Measurements from ENCODE around the gene IL16. TPM values are rescaled to one million over a fixed set of nuclear protein-coding genes. Genes with fewer than 3 reads are reported as not detected.
"Not testable (repeated sequence)": the region's sequence is repeated elsewhere in the genome, so short reads cannot be mapped to it uniquely, and the experiment has no call there.

The IL16 gene
- total RNA-seq, 2 experiments from 2014 or later: 240 to 243 TPM

DNA sequence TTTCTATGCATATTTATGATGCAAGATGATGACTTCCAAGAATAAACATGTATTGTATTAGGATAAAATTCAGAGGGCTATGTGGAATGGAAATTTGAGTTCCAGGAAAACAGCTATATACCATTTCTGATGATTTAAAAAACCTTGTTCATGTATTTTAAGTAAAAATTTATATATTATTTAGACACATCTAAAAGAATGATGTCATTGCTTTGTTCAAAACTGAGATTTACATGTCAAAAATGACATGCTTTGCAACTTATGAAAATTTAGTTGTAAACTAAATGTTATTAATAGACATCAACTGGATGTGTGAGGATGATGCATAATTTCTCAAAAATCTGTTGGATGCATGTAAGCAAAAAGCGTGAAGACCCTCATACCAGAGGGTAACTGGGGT lies 125.0 kb downstream of the IL16 start:
- Mint-ChIP-seq H3K9me3 (ENCODE audit: insufficient read depth) (no peaks in the 10 kb centered on the region), H3K27me3 (ENCODE audit: low read depth) (no peaks in the 10 kb centered on the region), H3K4me1 (ENCODE audit: low read depth) (peaks cover 30% of the 10 kb centered on the region), H3K4me3 (no peak overlapping the region), H3K27ac (no peak overlapping the region), H3K36me3 (ENCODE audit: low read depth) (peaks cover 33% of the 10 kb centered on the region)
- ATAC-seq (no peak), DNase-seq (no peak)
- POLR2A ChIA-PET: interaction anchor here (0.6 to 4.7 kb wide), 2 partner anchors 12 to 331 kb away, joined by 3 to 36 read pairs; no protein-coding TSS in a partner anchor
- CTCF ChIA-PET: interaction anchor here (1.3 to 4.1 kb wide), 2 partner anchors 46 to 56 kb away, joined by 3 to 24 read pairs; no protein-coding TSS in a partner anchor

DNA sequence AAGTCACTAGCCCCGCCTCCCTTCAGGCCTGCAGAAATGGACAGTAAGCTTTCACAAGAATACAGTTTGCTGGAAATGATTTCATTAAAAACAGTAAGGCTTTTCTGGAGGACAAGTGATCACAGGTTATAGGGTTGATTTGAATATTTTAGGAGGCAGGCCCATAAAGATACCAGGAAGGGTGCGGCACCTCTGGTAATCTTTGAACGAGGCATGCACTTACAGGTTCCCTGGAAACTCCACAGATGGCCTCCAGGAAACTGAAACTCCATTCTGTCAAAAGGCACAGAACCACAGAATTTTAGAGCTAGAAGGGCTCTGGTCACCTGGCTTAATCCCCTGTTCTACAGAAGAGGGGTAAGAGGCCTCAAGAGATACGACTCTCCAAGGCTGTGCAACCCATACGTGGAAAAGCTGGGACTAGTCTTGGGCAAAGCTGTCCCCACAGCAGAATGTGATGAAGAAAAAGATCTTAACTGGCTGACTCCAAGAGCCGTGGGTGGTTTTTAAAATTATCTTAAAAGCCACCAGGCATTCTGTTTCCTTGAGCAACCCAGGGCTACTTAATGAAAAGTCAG lies 126.1 kb downstream of the IL16 start:
- DNase-seq (no peak), ATAC-seq (no peak)
- ChIA-PET CTCF (interaction anchor here (4.1 kb wide), 1 partner anchor 57 kb away, joined by 24 read pairs; no protein-coding TSS in a partner anchor), POLR2A (interaction anchor here (4.7 kb wide), 1 partner anchor 13 kb away, joined by 36 read pairs; no protein-coding TSS in a partner anchor)
- peak overlapping the region; percentile 45 for H3K4me3 Mint-ChIP-seq
- no peaks in the 10 kb centered on the region for H3K9me3 Mint-ChIP-seq (ENCODE audit: insufficient read depth)
- peaks cover 39% of the 10 kb centered on the region for H3K4me1 Mint-ChIP-seq (ENCODE audit: low read depth)
- no peak overlapping the region for H3K27ac Mint-ChIP-seq
- peaks cover 25% of the 10 kb centered on the region for H3K36me3 Mint-ChIP-seq (ENCODE audit: low read depth)
- no peaks in the 10 kb centered on the region for H3K27me3 Mint-ChIP-seq (ENCODE audit: low read depth)

DNA sequence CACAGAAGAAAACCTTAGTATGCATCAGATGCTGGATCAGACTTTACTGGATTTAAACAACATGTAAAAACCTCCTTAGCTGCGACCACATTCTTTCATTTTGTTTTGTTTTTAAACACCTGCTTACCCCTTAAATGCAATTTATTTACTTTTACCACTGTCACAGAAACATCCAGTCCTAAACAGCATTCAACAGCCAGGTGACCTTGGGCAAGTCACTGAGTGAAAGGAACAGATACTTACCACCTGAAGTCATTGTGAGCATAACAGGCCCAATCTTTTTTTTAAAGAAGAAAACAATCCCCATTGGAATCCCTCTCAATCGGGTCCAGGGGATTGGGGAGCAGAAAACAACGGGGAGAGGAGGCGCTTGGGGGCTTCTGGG lies 126.9 kb downstream of the IL16 start:
- DNase-seq (no peak), ATAC-seq (peak; percentile 0)
- Mint-ChIP-seq H3K9me3 (ENCODE audit: insufficient read depth) (no peaks in the 10 kb centered on the region), H3K27me3 (ENCODE audit: low read depth) (no peaks in the 10 kb centered on the region), H3K36me3 (ENCODE audit: low read depth) (peaks cover 22% of the 10 kb centered on the region), H3K4me3 (peak overlapping the region; percentile 100), H3K4me1 (ENCODE audit: low read depth) (peaks cover 39% of the 10 kb centered on the region), H3K27ac (peak overlapping the region; percentile 94)
- POLR2A ChIA-PET: interaction anchor here (0.6 to 4.7 kb wide), 6 partner anchors 14 to 49 kb away, joined by 3 to 36 read pairs (median 4); no protein-coding TSS in a partner anchor
- CTCF ChIA-PET: interaction anchor here (0.6 to 4.1 kb wide), 12 partner anchors 13 to 57 kb away, joined by 3 to 24 read pairs (median 4); no protein-coding TSS in a partner anchor

DNA sequence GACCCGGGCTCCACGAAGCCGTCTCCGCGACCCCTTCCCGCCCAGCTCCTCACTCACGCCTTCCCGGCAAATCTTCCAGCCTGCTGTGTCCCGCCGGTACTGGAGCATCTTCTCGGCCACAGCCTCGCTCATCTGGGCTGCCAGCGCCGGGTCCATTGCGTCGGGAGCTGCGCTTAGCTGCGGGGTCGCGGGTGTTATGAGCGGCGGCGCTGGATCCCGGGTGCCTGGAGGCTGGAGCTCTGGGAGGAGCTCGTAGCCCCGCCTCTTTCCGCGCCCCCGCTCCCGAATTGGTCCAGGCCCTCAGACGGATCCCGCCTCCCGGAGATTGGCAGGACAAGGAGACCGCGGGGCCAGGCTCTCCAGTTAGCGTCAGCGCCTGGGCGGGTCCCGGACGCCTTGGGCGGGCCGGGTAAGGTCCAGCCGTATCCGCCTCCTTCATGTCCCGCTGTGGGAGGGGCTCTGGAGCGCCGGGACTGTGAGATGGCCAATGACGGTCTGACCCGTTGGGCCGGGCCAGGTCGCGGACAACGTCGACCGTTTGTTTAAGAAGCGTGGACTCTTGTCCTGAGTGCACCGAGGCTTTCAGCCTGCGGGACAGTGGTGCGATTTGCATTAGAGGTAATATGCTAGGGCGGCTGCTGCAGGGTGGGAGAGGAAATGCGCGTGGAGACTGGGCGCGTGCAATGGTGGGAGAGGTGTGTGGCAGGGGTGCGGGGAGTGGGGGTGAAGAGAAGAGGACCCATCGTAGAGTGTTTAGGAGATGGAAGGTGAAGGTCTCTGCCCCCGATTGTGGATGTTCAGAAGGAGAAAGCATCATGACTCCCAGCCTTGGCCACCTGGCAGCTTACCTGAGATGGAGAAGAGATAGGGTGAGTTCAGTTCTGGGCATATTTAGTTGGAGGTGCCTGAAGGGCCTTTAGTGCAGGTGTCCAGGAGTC lies 127.5 kb downstream of the IL16 start, which contains the start of gene STARD5:
STARD5 (minus strand) TSS at position 198 of the 938 bp plus-strand sequence; CDS start at position 156, 42 bp downstream.
- ChIA-PET POLR2A (interaction anchor here (0.6 to 4.7 kb wide), 8 partner anchors 14 to 168 kb away, joined by 3 to 36 read pairs (median 4); no protein-coding TSS in a partner anchor), CTCF (interaction anchor here (0.6 to 4.1 kb wide), 15 partner anchors 13 to 58 kb away, joined by 3 to 24 read pairs (median 4); no protein-coding TSS in a partner anchor)
- peak within 1 kb of the TSS; percentile 100 for H3K4me3 Mint-ChIP-seq
- ATAC-seq (peak; percentile 100), DNase-seq (peak; percentile 98)
- no peaks in the 10 kb centered on the region for H3K27me3 Mint-ChIP-seq (ENCODE audit: low read depth)
- H3K36me3 Mint-ChIP-seq (ENCODE audit: low read depth): peaks cover 17% of the 10 kb centered on the region
- peaks cover 39% of the 10 kb centered on the region for H3K4me1 Mint-ChIP-seq (ENCODE audit: low read depth)
- peak within 1 kb of the TSS; percentile 94 for H3K27ac Mint-ChIP-seq
- H3K9me3 Mint-ChIP-seq (ENCODE audit: insufficient read depth): no peaks in the 10 kb centered on the region

DNA sequence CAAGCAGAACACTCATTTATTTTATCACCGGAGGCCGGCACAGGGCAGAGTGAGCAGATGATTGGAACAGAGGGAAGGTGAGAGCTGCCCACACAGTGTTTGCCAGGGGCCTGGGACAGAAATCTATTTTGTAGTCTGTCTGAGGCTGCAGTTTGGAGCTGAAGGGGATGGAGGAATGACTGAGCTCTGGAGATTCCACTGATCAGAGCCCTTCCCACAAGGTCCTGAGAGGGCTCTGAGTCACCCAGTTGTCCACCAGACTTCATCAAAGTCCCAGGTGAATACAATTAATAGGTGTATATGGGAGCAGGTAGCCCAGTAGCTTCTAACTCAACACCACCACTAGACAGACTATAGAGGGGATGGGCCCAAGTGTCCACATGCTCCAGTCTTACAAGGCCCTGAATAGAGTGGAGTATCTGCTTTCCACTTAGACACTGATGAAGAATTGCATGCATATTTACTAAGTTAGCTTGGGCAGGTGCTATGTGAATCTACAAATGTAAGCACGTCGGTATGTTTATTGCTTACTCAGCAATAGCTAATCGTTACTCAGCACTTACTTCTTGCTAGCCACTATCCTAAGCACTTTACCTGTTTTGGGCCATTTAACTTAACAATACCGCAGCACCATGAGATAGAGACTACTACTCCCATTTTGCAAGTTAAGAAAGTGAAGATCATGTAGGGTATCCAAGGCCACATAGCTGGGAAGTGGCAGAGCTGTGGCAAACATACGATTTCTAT lies 130.0 kb downstream of the IL16 start:
- no peak overlapping the region for H3K4me3 Mint-ChIP-seq
- H3K27me3 Mint-ChIP-seq (ENCODE audit: low read depth): no peaks in the 10 kb centered on the region
- POLR2A ChIA-PET: interaction anchor here (1.0 to 1.6 kb wide), 4 partner anchors 18 to 30 kb away, joined by 3 to 6 read pairs (median 4); no protein-coding TSS in a partner anchor
- no peak overlapping the region for H3K27ac Mint-ChIP-seq
- H3K36me3 Mint-ChIP-seq (ENCODE audit: low read depth): peaks cover 2% of the 10 kb centered on the region
- DNase-seq (no peak), ATAC-seq (no peak)
- CTCF ChIA-PET: interaction anchor here (0.9 to 2.5 kb wide), 10 partner anchors 9 to 60 kb away, joined by 3 to 21 read pairs (median 6); no protein-coding TSS in a partner anchor
- no peaks in the 10 kb centered on the region for H3K9me3 Mint-ChIP-seq (ENCODE audit: insufficient read depth)
- H3K4me1 Mint-ChIP-seq (ENCODE audit: low read depth): peaks cover 44% of the 10 kb centered on the region

DNA sequence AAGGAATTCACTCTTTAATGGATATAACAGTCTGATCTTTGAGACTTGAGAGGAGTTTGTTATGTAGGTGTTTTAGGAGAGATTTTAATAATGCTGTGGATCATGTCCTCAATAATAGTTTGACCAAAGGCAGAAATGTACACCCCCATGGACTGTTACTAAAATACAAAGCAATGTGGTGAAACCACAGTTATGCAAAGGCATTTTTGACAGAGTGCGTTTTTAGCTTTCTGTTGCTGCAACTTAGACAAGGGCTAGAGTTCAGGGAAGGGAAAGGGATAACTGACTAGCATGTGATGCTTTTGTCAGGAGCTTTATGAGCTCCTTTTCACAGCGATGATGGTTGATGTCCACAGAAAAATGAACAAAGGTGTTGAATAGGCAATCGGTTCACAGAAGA lies 130.8 kb downstream of the IL16 start:
- Mint-ChIP-seq H3K4me3 (no peak overlapping the region), H3K27me3 (ENCODE audit: low read depth) (no peaks in the 10 kb centered on the region), H3K4me1 (ENCODE audit: low read depth) (peaks cover 36% of the 10 kb centered on the region), H3K27ac (no peak overlapping the region), H3K36me3 (ENCODE audit: low read depth) (peaks cover 2% of the 10 kb centered on the region), H3K9me3 (ENCODE audit: insufficient read depth) (no peaks in the 10 kb centered on the region)
- ATAC-seq (no peak), DNase-seq (no peak)
- CTCF ChIA-PET: interaction anchor here (1.4 to 2.5 kb wide), 9 partner anchors 8 to 61 kb away, joined by 3 to 21 read pairs (median 6); no protein-coding TSS in a partner anchor
- POLR2A ChIA-PET: interaction anchor here (0.6 to 1.6 kb wide), 3 partner anchors 19 to 87 kb away, joined by 3 to 6 read pairs (median 3); no protein-coding TSS in a partner anchor

DNA sequence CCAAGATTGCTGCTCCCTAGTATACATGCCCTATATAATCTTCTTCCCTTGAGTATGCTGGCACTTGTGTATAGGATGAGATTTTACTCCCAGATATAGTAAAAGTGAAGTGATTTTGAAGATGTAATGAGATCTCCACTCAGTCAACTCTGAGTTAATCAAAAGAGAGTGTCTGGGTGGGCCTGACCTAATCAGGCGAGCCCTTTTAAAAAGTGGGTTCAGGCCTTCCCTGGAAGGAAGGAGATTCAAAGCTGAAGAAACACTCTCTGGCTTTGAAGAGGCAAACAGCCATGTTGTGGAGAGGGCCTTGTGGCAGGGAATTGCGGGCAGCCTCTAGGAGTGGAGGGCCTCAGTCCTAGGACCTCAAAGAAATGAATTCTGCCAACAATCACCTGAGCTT lies 132.8 kb downstream of the IL16 start:
- Mint-ChIP-seq H3K27me3 (ENCODE audit: low read depth) (no peaks in the 10 kb centered on the region), H3K36me3 (ENCODE audit: low read depth) (no peaks in the 10 kb centered on the region), H3K4me3 (no peak overlapping the region), H3K27ac (no peak overlapping the region), H3K9me3 (ENCODE audit: insufficient read depth) (no peaks in the 10 kb centered on the region), H3K4me1 (ENCODE audit: low read depth) (peaks cover 25% of the 10 kb centered on the region)
- POLR2A ChIA-PET: no interaction called here
- no peak for ATAC-seq
- DNase-seq: no peak
- CTCF ChIA-PET: interaction anchor here (1.5 kb wide), 1 partner anchor 54 kb away, joined by 8 read pairs; no protein-coding TSS in a partner anchor

DNA sequence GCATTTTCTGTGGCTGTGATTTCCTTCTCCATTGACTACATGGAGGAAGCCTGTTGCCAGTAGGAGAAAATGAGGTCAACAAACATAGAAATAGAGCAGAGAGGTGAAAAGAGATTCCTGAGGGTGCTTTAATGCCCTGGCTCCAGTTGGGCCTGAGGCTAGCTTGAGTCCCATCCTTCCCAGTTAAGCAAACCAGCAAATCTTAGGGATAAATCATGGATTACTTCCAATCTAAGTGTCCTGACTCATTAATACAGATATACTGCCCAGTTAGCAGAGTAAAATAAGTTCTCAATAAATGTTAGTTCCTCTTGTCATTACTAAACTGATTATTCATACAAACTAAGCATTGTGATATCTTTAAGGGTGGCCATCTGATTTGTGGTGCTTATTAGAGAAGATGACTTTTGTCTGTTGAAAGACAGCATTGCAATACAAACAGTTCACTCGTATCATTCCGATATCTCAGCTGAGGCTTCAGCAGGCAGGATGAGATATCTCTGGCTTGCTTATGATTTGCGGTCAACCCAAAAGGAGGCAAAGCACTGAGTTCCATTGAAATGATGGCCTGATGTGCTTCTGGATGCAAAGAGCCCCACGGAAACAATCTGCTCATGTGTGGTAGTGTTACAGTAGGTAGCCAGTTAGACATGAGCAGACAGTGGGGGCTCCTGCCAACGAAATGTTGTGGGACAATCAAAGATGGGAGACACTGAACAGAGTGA lies 133.8 kb downstream of the IL16 start:
- no peak for ATAC-seq
- CTCF ChIA-PET: interaction anchor here (2.1 to 3.4 kb wide), 2 partner anchors 55 to 65 kb away, joined by 11 to 18 read pairs; no protein-coding TSS in a partner anchor
- Mint-ChIP-seq H3K4me3 (no peak overlapping the region), H3K27ac (no peak overlapping the region), H3K36me3 (ENCODE audit: low read depth) (no peaks in the 10 kb centered on the region), H3K4me1 (ENCODE audit: low read depth) (peaks cover 17% of the 10 kb centered on the region), H3K9me3 (ENCODE audit: insufficient read depth) (no peaks in the 10 kb centered on the region), H3K27me3 (ENCODE audit: low read depth) (no peaks in the 10 kb centered on the region)
- DNase-seq: no peak
- POLR2A ChIA-PET: no interaction called here

DNA sequence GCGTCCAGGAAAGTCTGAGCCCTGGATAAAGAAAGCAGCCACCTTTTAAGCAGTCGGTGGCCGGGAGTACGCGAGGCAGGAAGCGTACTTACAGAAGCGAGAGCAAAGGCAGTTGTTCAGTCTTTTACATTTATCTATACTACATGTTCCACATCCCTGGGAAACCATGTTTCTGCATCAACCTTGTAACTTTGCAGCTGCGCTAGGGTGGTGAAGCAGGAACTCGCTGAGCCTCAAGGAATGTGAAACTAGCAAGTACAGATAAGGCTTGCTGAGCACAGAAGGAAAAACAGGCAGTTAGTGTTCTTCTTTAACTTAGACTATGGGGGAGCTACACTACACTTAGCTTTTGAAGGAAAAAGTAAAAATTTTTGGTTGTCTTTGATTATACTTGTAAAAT lies 134.5 kb downstream of the IL16 start:
- H3K27ac Mint-ChIP-seq; H3K9me3 Mint-ChIP-seq (ENCODE audit: insufficient read depth); H3K4me3 Mint-ChIP-seq; ATAC-seq; H3K36me3 Mint-ChIP-seq (ENCODE audit: low read depth); H3K27me3 Mint-ChIP-seq (ENCODE audit: low read depth); DNase-seq: not testable (repeated sequence)
- ChIA-PET CTCF (interaction anchor here (2.1 to 3.4 kb wide), 2 partner anchors 56 to 65 kb away, joined by 11 to 18 read pairs; no protein-coding TSS in a partner anchor), POLR2A (interaction anchor here (0.8 kb wide), 1 partner anchor 34 kb away, joined by 3 read pairs; no protein-coding TSS in a partner anchor)
- peaks cover 17% of the 10 kb centered on the region for H3K4me1 Mint-ChIP-seq (ENCODE audit: low read depth)

DNA sequence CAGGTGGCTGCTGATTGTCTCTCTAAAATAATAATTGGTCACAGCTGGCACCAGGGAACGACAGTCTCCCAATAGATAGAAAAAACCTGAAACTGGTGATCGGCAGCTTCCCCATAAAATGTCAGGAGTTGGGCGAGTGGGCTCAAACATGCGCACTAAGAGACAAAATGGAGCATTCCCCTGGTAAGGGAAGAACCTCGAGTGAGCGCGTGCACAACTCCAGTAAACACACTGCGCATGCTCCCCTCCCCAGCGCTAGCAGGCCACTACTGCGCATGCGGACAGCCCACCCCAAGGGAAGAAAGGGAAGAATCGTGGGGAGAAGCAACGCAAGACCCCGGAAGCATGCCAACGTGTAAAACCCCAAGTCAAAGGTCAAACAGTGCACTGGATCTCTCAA lies 134.9 kb downstream of the IL16 start:
- H3K27ac Mint-ChIP-seq: no peak overlapping the region
- H3K9me3 Mint-ChIP-seq (ENCODE audit: insufficient read depth): no peaks in the 10 kb centered on the region
- ATAC-seq: no peak
- no peak overlapping the region for H3K4me3 Mint-ChIP-seq
- ChIA-PET CTCF (interaction anchor here (2.1 to 3.4 kb wide), 2 partner anchors 56 to 66 kb away, joined by 11 to 18 read pairs; no protein-coding TSS in a partner anchor), POLR2A (interaction anchor here (0.8 kb wide), 1 partner anchor 35 kb away, joined by 3 read pairs; no protein-coding TSS in a partner anchor)
- H3K27me3 Mint-ChIP-seq (ENCODE audit: low read depth): no peaks in the 10 kb centered on the region
- no peaks in the 10 kb centered on the region for H3K36me3 Mint-ChIP-seq (ENCODE audit: low read depth)
- H3K4me1 Mint-ChIP-seq (ENCODE audit: low read depth): peaks cover 17% of the 10 kb centered on the region
- DNase-seq: no peak

Measured in activated CD8-positive, alpha-beta T cell treated with anti-CD3 and anti-CD28 coated beads, Interleukin-2, amount 10 ng/mL, durations not matched to agents 7 days and 5 days (primary cell).